Peyer's patch (tissue), 4 donors: ENCODE results near the gene SLC40A1. TPM values are rescaled to one million over a fixed set of nuclear protein-coding genes. Genes with fewer than 3 reads are reported as not detected.

Experiments used
- DNase-seq, 3 donors: peaks; one replicate each; pipeline ENCODE4 v3.0.0-alpha.2; 2017 to 2019
- H3K27ac ChIP-seq, 4 donors: fragments of 200-600 bp; sonication (generic); one replicate each; pipeline ENCODE4 v1.5.1; 2016 to 2019
- H3K27me3 ChIP-seq, 2 donors: fragments of 200-600 bp; sonication (generic); one replicate each; pipeline ENCODE4 v1.5.1; 2019
- H3K36me3 ChIP-seq, 3 donors: fragments of 200-600 bp; sonication (generic); one replicate each; pipeline ENCODE4 v1.5.1; 2016 to 2019
- H3K4me1 ChIP-seq, 4 donors: fragments of 200-600 bp; sonication (generic); one replicate each; pipeline ENCODE4 v1.5.1; 2016 to 2019
- H3K4me3 ChIP-seq, 4 donors: fragments of 200-600 bp; sonication (generic); 1 replicate in 3 of 4; 2 replicates in 1 of 4; pipeline ENCODE4 v1.5.1; 2016 to 2019; ENCODE audit warnings: mild to moderate bottlenecking in 1 of 4
- H3K9me3 ChIP-seq, 4 donors: fragments of 200-600 bp; sonication (generic); one replicate each; pipeline ENCODE4 v1.5.1; 2016 to 2019; ENCODE audit warnings: mild to moderate bottlenecking in 1 of 4
- CTCF ChIP-seq, 6 experiments: fragments of 450-650 bp in 4 of 6; fragments of 200-600 bp in 2 of 6; sonication (generic) in 1 of 6; IDR thresholded peaks; one replicate each; pipeline ENCODE4 v1.5.1; 2017 to 2019; ENCODE audit warnings: antibody characterized with exemption in 6 of 6, mild to moderate bottlenecking in 3 of 6, moderate library complexity in 1 of 6
- POLR2A ChIP-seq, 2 donors: fragments of 450-650 bp; IDR thresholded peaks; one replicate each; pipeline ENCODE4 v1.5.1; 2017; ENCODE audit warnings: antibody characterized with exemption in 2 of 2, mild to moderate bottlenecking in 2 of 2, moderate library complexity in 2 of 2
- total RNA-seq, 4 donors: library from RNA; depleted of rRNA; stranded (reverse); fragments of >200 nt; gene quantifications; one replicate each; pipeline ENCODE4 v1.1.0, GENCODE V29; 2016

The SLC40A1 gene
- total RNA-seq, 4 donors from 2014 or later, result 69.8 to 208 (median 149) TPM

DNA sequence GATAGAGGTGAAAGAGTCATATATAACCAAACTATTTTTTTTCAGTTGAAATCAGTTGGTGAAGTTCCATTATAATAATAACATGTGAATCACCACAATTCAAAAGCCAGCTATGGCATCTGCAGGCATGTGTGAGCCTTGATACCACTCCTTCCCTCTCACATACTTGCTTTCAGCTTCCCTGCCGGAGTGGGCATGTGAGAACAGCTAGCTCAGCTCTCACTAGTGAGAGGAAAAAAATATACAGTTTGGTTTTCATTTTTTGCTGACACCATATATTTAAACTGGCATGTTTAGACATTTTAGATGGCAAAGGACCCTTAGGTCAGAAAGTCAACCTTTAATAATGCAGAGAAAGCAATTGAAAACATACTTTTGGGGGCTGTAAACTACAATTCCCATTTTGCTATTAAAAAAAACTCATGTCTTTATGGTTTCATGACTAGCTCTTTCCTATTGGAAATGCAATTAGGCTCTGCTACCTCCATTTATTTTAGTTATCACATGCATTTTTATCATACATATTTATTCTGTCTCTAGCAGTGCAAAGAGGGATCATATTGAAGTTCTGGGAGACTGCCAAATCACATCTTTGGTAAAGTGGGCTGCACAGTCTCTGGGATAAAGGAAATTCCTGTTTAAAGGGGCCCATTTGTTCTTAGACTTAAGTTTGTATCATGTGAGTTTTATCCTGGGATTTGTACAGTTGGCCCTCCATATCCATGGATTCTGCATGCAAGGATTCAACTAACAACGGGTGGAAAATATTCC, 33.2 kb upstream of the SLC40A1 start:
- no peak for DNase-seq
- Histone ChIP-seq H3K27ac (peak overlapping the region in 1 of 4 donors; percentile 8), H3K9me3 (no peaks in the 10 kb centered on the region), H3K4me1 (no peaks in the 10 kb centered on the region), H3K27me3 (no peaks in the 10 kb centered on the region), H3K36me3 (no peaks in the 10 kb centered on the region), H3K4me3 (no peak overlapping the region)
- TF ChIP-seq POLR2A (IDR thresholded peaks at IDR 0.05) (no peak), CTCF (IDR thresholded peaks at IDR 0.05) (no peak)

DNA sequence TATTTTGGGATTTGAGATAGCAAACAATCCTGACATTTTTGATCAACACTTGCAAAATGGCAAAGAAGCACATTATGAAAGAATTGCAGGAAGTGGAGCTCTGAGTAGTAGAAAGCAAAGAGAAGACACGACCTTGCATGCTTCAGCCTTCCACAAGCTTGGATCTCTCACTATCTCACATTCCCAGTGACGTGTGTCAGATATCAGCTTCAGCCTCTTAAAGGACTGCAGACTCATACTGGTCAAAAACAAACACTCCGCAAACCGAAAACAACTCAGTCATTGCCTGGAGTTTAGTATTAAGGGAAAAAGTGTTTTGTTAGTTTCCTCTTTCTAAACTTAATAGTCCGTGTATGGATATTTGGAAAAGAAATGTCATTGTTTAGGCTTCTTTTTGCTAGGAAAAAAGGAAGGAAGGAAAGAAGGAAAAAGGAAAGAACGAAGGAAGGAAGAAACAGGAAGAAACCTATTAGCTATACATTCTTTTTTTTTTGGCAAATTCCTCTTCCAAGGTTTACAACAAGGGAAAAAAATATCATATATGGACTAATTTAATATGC, 32.6 kb upstream of the SLC40A1 start:
- Histone ChIP-seq H3K4me3 (peak overlapping the region in 2 of 4 donors; percentile 14 to 26), H3K27ac (peak overlapping the region in 2 of 4 donors; percentile 8 to 37), H3K4me1 (no peaks in the 10 kb centered on the region), H3K36me3 (no peaks in the 10 kb centered on the region), H3K9me3 (no peaks in the 10 kb centered on the region), H3K27me3 (no peaks in the 10 kb centered on the region)
- TF ChIP-seq CTCF (IDR thresholded peaks at IDR 0.05), result no peak
- no peak for TF ChIP-seq POLR2A (IDR thresholded peaks at IDR 0.05)
- DNase-seq, result no peak

DNA sequence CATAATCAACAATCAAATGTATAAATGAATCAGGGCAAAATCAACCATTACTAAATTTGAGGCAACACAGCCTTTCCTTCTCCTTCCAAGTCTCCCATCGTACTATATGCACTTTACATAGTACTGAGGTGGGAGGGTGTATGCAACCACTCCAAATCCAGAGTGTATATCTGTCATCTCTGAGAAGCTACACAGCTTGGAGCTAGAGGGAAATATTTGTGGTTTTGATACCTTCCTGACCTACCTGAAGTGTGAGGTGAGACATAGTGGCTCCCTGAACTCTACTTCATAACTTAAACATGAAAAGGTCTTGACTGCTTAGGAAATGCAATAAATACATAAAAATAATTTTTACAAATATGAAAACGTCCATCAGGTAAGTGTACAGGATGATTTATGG, 30.1 kb upstream of the SLC40A1 start:
- H3K36me3 ChIP-seq, result no peaks in the 10 kb centered on the region
- no peaks in the 10 kb centered on the region for H3K27me3 ChIP-seq
- no peak overlapping the region for H3K4me3 ChIP-seq

DNA sequence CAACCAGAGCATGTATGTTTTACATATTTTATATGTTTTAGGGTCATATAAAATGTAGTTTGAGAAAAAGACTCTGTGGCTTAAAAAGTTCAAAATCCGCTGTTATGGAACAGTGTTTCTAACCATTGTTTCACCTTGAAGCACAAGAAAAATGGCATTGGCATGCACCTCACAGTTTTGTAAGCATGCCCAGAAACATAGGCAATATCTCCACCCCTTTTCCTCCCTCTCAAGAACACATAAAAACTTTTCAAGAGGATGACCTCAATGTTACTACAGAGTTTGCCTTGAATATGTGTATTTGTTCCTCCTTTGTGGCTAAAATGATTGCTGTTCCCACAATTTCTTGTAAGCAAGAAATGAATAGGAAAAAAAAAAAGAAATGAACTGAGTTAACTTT, 29.3 kb upstream of the SLC40A1 start:
- Histone ChIP-seq H3K4me1 (no peaks in the 10 kb centered on the region), H3K27me3 (no peaks in the 10 kb centered on the region), H3K9me3 (no peaks in the 10 kb centered on the region), H3K4me3 (no peak overlapping the region), H3K27ac (no peak overlapping the region), H3K36me3 (no peaks in the 10 kb centered on the region)
- TF ChIP-seq CTCF (IDR thresholded peaks at IDR 0.05), result no peak
- no peak for TF ChIP-seq POLR2A (IDR thresholded peaks at IDR 0.05)
- no peak for DNase-seq

More for the DNA sequence above, 30.1 kb upstream of the SLC40A1 start:
- no peaks in the 10 kb centered on the region for H3K4me1 ChIP-seq
- DNase-seq, result no peak
- TF ChIP-seq CTCF (IDR thresholded peaks at IDR 0.05) (no peak), POLR2A (IDR thresholded peaks at IDR 0.05) (no peak)
- H3K27ac ChIP-seq, result no peak overlapping the region
- H3K9me3 ChIP-seq, result no peaks in the 10 kb centered on the region

DNA sequence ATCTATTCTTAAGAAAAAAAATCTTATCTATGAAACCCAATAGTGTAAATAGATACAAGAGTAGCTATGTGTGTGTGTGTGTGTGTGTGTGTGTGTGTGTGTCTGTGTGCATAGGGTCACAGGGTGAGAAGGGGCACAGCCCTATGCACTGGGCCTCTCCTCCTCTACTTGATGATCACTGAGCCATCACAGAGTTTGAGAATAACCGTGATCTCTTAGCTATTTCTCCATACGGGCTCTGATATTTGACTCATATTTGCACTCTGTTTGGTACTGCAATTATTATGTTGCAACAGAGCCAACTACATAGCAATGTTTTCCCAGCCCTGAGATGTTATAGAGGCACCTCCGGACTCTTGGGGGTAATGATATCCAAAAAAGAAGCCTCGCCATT, 28.8 kb upstream of the SLC40A1 start:
- Histone ChIP-seq H3K27me3 (no peaks in the 10 kb centered on the region), H3K4me1 (no peaks in the 10 kb centered on the region), H3K36me3 (no peaks in the 10 kb centered on the region), H3K4me3 (no peak overlapping the region), H3K27ac (no peak overlapping the region), H3K9me3 (no peaks in the 10 kb centered on the region)
- no peak for DNase-seq
- TF ChIP-seq CTCF (IDR thresholded peaks at IDR 0.05), result no peak
- TF ChIP-seq POLR2A (IDR thresholded peaks at IDR 0.05), result no peak
